GM18870 (cell line): Measurements from ENCODE around the gene C1D.

Experiments
- ATAC-seq: cut with Tn5 transposase; IDR thresholded peaks from one replicate; pipeline ENCODE4 v1.9.1; 2021; ENCODE audit warnings: moderate library complexity; ENCODE audit not compliant: unreplicated experiment

Gene C1D

GRCh38 chr2:68059784-68060525 lies 2.8 kb downstream of the C1D start:
- no peak for ATAC-seq

- ATAC-seq, result no peak
These were observed 5.0 kb downstream of the C1D start for GRCh38 chr2:68057658-68058396.

GRCh38 chr2:68052717-68053422 lies 9.9 kb downstream of the C1D start:
- ATAC-seq, result no peak

- no peak for ATAC-seq
These were observed 12.5 kb downstream of the C1D start for GRCh38 chr2:68050353-68050752.

GRCh38 chr2:68046642-68047240 lies 16.1 kb downstream of the C1D start:
- ATAC-seq, result no peak

GRCh38 chr2:68046224-68046623 lies 16.6 kb downstream of the C1D start:
- ATAC-seq, result no peak

GRCh38 chr2:68045342-68045741 lies 17.5 kb downstream of the C1D start:
- ATAC-seq, result no peak

- no peak for ATAC-seq
These were observed 18.7 kb downstream of the C1D start for GRCh38 chr2:68044099-68044498.

GRCh38 chr2:68043695-68044094 lies 19.1 kb downstream of the C1D start:
- ATAC-seq, result no peak

- no peak for ATAC-seq
These were observed 19.8 kb downstream of the C1D start for GRCh38 chr2:68043032-68043431.

- ATAC-seq, result no peak
These were observed 21.0 kb downstream of the C1D start for GRCh38 chr2:68041704-68042245.

GRCh38 chr2:68040078-68040477 lies 22.7 kb downstream of the C1D start:
- no peak for ATAC-seq

GRCh38 chr2:68039317-68039716 lies 23.5 kb downstream of the C1D start:
- ATAC-seq, result no peak

- no peak for ATAC-seq
These were observed 30.1 kb downstream of the C1D start for GRCh38 chr2:68032702-68033101.

GRCh38 chr2:68031542-68032160 lies 31.2 kb downstream of the C1D start:
- peak; percentile 86 for ATAC-seq

GRCh38 chr2:68031043-68031442 lies 31.8 kb downstream of the C1D start:
- no peak for ATAC-seq

GRCh38 chr2:68030529-68030928 lies 32.3 kb downstream of the C1D start:
- ATAC-seq, result no peak

GRCh38 chr2:68027959-68028358 lies 34.8 kb downstream of the C1D start:
- ATAC-seq, result no peak

GRCh38 chr2:68024450-68024849 lies 38.4 kb downstream of the C1D start:
- no peak for ATAC-seq

- no peak for ATAC-seq
These were observed 38.9 kb downstream of the C1D start for GRCh38 chr2:68023904-68024303.

- no peak for ATAC-seq
These were observed 44.1 kb downstream of the C1D start for GRCh38 chr2:68018727-68019126.
